H1 (cell line): ENCODE measurements around the gene NID2.

Experiments
- JUN ChIP-seq: IDR thresholded peaks from 2 replicates; pipeline ENCODE4 v1.6.1; 2011; ENCODE audit warnings: low read depth, mild to moderate bottlenecking, improper control_type of control experiment, low read length
- POLR2A ChIP-seq, 2 experiments: IDR thresholded peaks; 1 replicate in 1 of 2; 2 replicates in 1 of 2; pipeline ENCODE4 v1.6.1; 2011; ENCODE audit warnings: low read depth in 2 of 2, low read length in 2 of 2, mild to moderate bottlenecking in 2 of 2; ENCODE audit errors: control extremely low read depth in 1 of 2
- RAD21 ChIP-seq, 2 experiments: IDR thresholded peaks in 1 of 2; conservative IDR thresholded peaks in 1 of 2; 2 replicates each; pipeline ENCODE4 v1.6.1; 2011; ENCODE audit warnings: low read depth in 2 of 2, low read length in 2 of 2, improper control_type of control experiment in 1 of 2, inconsistent platforms in 1 of 2, mild to moderate bottlenecking in 1 of 2, moderate library complexity in 1 of 2
- TF ChIP-seq, protein P1 (sequence below), 3 experiments: IDR thresholded peaks; 1 replicate in 2 of 3; 2 replicates in 1 of 3; pipeline versions ENCODE4 v1.5.1 to v1.6.1; 2011; ENCODE audit warnings: low read length in 3 of 3, mild to moderate bottlenecking in 3 of 3, inconsistent platforms in 2 of 3, low read depth in 1 of 3, moderate library complexity in 1 of 3; ENCODE audit not compliant: insufficient read depth in 1 of 3; ENCODE audit errors: control extremely low read depth in 1 of 3

DNA sequence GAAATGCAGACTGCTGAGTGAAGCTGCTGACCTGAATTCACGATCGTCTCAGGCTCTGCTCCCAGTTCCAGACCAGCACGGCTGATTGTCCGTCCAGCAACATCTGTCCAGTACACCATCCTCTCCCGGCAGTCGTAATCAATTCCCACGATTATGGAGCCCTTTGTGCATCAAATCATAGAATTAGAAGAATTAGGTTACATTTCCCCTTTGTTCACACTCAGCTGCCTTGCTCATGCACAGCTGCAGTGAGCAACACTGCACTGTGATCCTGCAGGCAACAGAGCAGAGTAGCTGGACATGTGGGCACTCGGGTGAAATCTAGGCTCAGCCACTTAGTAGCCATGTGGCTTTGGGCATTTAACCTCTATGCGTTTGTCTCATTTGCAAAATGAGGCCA, 57.3 kb downstream of the NID2 start:
- TF ChIP-seq RAD21 (IDR thresholded peaks at IDR 0.05 in 1 of 2, conservative IDR thresholded peaks at IDR 0.05 in 1 of 2; ENCODE audit: low read depth in 2 of 2, low read length in 2 of 2): no peak
- TF ChIP-seq, protein P1, sequence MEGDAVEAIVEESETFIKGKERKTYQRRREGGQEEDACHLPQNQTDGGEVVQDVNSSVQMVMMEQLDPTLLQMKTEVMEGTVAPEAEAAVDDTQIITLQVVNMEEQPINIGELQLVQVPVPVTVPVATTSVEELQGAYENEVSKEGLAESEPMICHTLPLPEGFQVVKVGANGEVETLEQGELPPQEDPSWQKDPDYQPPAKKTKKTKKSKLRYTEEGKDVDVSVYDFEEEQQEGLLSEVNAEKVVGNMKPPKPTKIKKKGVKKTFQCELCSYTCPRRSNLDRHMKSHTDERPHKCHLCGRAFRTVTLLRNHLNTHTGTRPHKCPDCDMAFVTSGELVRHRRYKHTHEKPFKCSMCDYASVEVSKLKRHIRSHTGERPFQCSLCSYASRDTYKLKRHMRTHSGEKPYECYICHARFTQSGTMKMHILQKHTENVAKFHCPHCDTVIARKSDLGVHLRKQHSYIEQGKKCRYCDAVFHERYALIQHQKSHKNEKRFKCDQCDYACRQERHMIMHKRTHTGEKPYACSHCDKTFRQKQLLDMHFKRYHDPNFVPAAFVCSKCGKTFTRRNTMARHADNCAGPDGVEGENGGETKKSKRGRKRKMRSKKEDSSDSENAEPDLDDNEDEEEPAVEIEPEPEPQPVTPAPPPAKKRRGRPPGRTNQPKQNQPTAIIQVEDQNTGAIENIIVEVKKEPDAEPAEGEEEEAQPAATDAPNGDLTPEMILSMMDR (IDR thresholded peaks at IDR 0.05; ENCODE audit: control extremely low read depth in 1 of 3, insufficient read depth in 1 of 3, low read depth in 1 of 3, low read length in 3 of 3): no peak
- TF ChIP-seq JUN: no peak
- no peak; a peak in 1 of 3 replicates for TF ChIP-seq POLR2A (IDR thresholded peaks at IDR 0.05; ENCODE audit: control extremely low read depth in 1 of 2, low read depth in 2 of 2, low read length in 2 of 2)
